ENCODE results near the gene NPSR1.
A peak's percentile ranks its signal among the peaks of the same experiment; 100 is the strongest.
"Not testable (repeated sequence)": the region's sequence is repeated elsewhere in the genome, so short reads cannot be mapped to it uniquely, and the experiment has no call there.

The NPSR1 gene

GRCh38 chr7:34807548-34808340 is 149.7 kb downstream of the NPSR1 start:
- TF ChIP-seq CTCF (IDR thresholded peaks at IDR 0.05; ENCODE audit: insufficient read depth, low read depth, low read length, missing control alignments): no peak
- no peak overlapping the region for H3K4me3 ChIP-seq (ENCODE audit: low read length)
- DNase-seq (ENCODE audit: low read depth): no peak

- peak; percentile 80 for DNase-seq (ENCODE audit: low read depth)
- H3K4me3 ChIP-seq (ENCODE audit: low read length): not testable (repeated sequence)
Observed at GRCh38 chr7:34814203-34814842, 156.3 kb downstream of the NPSR1 start.

- no peak overlapping the region for H3K4me3 ChIP-seq (ENCODE audit: low read length)
- DNase-seq (ENCODE audit: low read depth): no peak
- TF ChIP-seq CTCF (IDR thresholded peaks at IDR 0.05; ENCODE audit: insufficient read depth, low read depth, low read length, missing control alignments): no peak
Observed at GRCh38 chr7:34821932-34822558, 164.0 kb downstream of the NPSR1 start.

- H3K4me3 ChIP-seq (ENCODE audit: low read length): no peak overlapping the region
- TF ChIP-seq CTCF (IDR thresholded peaks at IDR 0.05; ENCODE audit: insufficient read depth, low read depth, low read length, missing control alignments): peak; percentile 91
- DNase-seq (ENCODE audit: low read depth): peak; percentile 64
Observed at GRCh38 chr7:34823650-34824258, 165.7 kb downstream of the NPSR1 start.

- H3K4me3 ChIP-seq (ENCODE audit: low read length): no peak overlapping the region
- DNase-seq (ENCODE audit: low read depth): peak; percentile 56
- no peak for TF ChIP-seq CTCF (IDR thresholded peaks at IDR 0.05; ENCODE audit: insufficient read depth, low read depth, low read length, missing control alignments)
Observed at GRCh38 chr7:34825221-34825620, 167.2 kb downstream of the NPSR1 start.

- no peak overlapping the region for H3K4me3 ChIP-seq (ENCODE audit: low read length)
- no peak for DNase-seq (ENCODE audit: low read depth)
- no peak for TF ChIP-seq CTCF (IDR thresholded peaks at IDR 0.05; ENCODE audit: insufficient read depth, low read depth, low read length, missing control alignments)
Observed at GRCh38 chr7:34830390-34830789, 172.4 kb downstream of the NPSR1 start.

- no peak for DNase-seq (ENCODE audit: low read depth)
- TF ChIP-seq CTCF (IDR thresholded peaks at IDR 0.05; ENCODE audit: insufficient read depth, low read depth, low read length, missing control alignments): no peak
- H3K4me3 ChIP-seq (ENCODE audit: low read length): no peak overlapping the region
Observed at GRCh38 chr7:34831436-34831835, 173.4 kb downstream of the NPSR1 start.

All from epithelial cell of esophagus (primary cell).